OCI-M1 (cell line): ENCODE data around the gene PTPRF.
"Not testable (repeated sequence)": the region's sequence is repeated elsewhere in the genome, so short reads cannot be mapped to it uniquely, and the experiment has no call there.

Experiments used
- DNase-seq: peaks from one replicate; lab custom pipeline; 2025; lab: John Stamatoyannopoulos, UW

Gene PTPRF

DNA sequence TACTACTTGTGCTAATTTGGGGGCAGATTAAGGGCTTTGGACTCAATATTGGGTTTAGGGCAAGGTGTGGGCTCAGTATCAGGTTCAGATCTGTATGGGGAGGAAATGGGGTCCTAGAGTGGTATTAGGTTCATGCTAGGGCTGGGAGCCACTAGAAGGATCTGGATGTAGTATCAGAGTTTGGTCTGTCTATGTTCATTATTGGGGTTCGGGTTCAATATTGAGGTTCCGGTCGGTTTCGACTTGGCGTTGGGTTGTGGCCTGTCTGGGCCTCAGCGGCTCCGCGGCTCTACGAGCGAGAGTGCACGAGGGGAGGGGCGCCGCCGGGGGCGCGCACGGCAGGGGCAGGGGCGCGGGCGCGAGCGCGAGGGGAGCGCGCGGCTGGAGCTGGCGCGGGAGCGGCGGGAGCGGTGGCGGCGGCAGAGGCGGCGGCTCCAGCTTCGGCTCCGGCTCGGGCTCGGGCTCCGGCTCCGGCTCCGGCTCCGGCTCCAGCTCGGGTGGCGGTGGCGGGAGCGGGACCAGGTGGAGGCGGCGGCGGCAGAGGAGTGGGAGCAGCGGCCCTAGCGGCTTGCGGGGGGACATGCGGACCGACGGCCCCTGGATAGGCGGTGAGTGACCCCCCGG is at the start of gene PTPRF:
TSS of gene PTPRF (plus strand) at position 401 of the 624 bp plus-strand sequence. CDS start 14,193 bp downstream, outside the sequence.
- peak; percentile 30 for DNase-seq

DNA sequence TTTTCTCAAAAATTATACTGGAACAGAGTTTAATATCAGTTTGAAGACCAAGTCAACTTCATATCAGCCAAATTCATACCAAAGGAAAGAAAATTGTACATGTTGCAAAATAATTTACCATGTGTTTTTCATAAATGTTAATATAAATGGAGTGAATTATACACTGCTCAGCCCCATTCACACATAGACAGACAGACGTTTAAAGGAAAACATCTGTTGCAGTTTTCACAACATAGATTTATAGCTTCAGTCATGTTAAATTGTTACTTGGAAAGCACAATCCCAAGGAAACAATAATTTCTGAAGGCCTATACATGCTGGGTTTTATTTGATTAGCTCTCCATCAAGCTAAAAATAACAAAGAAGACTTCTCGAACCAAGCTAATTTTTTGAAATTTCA is 49.2 kb upstream of the PTPRF start:
- no peak for DNase-seq

DNA sequence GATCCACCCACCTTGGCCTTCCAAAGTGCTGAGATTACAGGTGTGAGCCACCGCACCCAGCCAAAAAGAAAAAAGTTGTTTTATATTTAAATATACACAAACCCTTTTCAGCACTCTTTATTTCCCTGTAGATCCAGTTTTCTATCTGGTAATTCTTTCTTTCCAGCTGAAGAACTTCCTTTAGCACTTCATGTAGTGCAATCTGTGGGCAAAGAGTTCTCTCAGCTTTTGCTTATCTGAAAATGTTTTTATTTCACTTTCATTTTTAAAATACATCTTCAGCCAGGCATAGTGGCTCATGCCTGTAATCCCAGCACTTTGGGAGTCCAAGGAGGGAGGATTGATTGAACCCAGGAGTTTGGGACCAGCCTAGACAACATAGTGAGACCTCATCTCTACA is 48.5 kb upstream of the PTPRF start:
- peak; percentile 69 for DNase-seq

DNA sequence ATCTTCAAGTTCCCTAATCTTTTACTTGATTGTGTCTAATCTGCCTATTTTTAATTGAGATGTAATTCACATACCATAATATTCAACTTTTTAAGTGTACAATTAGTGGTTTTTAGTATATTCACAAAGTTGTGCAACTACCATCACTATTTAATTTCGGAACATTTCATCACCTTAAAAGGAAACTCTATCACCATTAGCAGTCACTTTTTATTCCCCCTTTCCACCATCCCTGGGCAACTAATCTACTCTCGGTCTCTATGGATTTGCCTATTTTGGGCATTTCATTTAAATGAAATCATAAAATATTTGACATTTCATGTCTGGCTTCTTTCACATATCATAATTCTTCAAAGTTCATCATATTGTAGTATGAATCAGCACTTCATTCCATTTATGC is 46.3 kb upstream of the PTPRF start:
- no peak for DNase-seq

DNA sequence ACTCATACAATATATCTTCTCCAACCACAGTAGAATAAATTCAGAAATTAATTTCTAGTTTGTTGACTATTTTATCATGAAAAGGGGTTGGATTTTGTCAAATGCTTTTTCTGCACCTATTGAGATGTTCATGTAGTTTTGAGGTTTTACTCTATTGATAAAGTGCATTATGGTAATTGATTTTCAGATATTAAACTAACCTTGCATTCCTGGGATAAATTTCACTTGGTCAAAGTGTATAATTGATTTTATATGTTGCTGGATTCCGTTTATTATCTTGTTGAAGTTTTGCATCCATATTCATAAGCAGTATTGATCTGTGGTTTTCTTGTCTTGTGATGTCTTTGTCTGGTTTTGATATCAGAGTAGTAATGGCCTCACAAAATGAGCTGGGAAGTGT is 42.5 kb upstream of the PTPRF start:
- no peak for DNase-seq

DNA sequence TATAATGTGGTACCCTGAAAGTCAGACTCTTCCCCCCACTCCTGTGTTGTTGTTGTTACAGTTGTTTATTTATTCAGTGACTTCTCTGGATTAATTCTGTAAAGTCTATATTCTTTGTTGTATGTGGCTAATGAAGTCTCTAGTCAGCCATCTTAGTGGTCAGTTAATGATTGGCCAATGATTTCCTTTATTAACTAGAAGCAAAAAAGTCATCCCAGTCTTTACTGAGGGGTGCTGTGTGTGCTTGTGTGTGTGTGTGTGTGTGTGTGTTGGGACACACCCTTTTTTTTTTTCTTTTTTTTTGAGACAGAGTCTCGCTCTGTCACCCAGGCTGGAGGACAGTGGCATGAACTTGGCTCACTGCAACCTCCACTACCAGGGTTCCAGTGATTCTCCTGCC is 39.6 kb upstream of the PTPRF start:
- no peak for DNase-seq

DNA sequence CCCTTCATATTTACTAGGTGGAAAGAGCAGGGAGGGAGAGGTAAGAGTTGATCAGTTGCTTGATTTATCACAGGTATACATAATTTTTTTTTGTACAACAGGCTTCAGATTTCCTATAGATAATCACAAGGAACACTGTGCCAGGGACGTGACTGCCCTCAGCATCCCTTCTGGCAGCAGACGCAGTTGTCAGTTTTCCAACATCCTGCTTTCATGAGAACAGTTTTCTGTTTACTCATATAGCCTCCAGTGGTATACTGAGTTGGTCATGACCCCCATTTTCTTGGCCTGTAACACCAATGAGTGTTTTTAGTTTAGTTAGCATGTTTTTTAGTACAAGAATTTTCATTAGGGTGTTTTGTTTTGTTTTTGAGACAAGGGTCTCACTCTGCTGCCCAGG is 37.9 kb upstream of the PTPRF start:
- no peak for DNase-seq

DNA sequence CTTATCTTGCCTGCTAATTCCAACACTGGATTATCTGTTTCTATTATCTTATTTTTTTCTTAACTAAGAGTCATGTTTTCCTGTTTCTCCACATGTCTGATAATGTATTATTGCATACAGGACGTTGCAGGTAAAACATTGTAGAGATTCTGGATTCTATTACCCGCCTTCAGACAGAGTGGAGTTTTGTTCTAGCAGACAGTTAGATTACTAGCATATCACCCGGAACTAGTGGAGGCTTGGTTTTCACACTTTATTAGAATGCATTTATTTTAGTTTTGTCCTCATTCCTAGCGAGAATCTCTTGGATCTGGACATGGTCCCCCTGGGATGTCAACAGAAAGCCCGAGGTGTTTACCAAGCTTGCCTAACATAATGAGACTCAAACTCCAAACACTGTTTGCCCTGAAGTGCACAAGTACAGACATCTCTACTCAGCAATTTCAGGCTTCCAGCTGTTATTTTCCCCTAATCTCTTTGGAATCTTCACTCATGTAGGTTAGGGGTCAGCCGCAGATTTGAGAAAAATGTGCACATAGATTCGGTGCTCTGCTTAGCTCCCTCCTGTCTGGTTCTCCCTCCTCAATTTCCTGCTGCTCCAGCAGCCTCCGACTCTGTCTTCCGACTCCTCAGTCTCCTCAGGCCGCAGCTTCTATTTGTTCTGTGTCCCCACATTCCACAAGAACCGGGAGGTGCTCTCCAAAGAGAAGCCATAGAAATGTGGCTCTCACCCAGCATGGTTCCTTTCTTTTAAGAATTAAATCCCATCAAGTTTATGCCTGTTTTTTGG is 36.8 kb upstream of the PTPRF start:
- no peak for DNase-seq

DNA sequence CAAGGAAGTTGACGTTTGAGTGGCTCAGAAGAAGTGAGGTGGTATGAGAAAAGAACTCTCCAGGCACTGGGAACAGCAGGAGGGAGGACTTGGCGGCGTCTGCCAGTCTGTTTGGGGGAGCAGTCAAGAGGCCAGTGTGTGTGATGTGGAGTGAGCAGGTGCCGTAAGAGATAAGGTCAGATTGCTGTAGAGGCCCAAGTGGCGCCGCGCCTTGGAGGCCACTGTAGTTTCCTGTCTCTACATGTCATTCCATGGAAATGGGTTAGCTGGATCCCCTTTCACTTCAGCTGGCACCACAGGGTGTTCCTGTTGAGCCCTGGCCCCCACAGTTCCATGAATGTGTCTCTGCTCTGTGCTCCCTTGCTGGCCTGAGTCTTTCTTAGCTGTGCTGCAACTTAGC is 35.5 kb upstream of the PTPRF start:
- DNase-seq = no peak

DNA sequence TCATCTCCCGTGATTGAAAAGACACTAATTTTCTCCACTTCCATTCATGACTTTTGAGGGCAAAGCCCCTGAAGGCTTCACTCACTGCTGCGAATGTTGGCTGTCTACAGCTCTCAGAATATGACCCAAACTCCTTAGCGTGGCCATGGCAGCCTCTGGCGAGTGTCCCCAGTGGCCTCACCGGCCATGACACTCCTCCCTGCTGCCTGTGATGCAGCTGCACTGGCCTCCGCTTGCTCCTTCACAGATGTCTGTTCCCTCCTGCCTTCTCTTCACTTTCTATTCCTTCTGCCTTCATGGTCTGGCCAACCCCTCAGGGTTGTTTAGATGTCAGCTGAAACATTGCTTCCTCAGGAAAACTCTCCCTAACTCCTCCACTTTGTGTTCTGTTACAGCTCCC is 30.8 kb upstream of the PTPRF start:
- peak; percentile 26 for DNase-seq

DNA sequence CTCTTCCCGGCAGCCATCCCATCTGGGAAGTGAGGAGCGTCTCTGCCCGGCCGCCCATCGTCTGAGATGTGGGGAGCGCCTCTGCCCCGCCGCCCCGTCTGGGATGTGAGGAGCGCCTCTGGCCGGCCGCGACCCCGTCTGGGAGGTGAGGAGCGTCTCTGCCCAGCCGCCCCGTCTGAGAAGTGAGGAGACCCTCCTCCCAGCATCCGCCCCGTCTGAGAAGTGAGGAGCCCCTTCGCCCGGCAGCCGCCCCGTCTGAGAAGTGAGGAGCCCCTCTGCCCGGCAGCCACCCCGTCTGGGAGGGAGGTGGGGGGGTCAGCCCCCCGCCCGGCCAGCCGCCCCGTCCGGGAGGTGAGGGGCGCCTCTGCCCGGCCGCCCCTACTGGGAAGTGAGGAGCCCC is 28.9 kb upstream of the PTPRF start:
- not testable (repeated sequence) for DNase-seq

DNA sequence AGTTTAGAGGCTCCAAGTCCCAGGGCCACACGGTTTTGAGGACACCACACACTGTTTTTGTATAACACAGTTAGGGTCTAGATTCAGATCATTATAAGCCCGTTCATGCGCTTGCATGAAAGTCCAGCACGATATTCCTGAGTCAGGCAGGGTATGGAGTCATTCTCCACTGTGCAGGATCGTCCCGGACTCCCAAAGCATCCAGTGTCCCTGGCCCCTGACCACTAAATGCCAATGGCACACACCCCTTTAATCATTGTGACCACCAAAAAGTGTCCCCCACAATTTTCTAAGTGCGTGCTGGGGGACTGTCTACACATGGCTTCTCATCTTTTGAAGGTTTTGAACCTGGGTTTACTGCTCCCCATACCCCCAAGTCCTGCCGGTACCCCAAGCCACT is 27.1 kb upstream of the PTPRF start:
- no peak for DNase-seq

DNA sequence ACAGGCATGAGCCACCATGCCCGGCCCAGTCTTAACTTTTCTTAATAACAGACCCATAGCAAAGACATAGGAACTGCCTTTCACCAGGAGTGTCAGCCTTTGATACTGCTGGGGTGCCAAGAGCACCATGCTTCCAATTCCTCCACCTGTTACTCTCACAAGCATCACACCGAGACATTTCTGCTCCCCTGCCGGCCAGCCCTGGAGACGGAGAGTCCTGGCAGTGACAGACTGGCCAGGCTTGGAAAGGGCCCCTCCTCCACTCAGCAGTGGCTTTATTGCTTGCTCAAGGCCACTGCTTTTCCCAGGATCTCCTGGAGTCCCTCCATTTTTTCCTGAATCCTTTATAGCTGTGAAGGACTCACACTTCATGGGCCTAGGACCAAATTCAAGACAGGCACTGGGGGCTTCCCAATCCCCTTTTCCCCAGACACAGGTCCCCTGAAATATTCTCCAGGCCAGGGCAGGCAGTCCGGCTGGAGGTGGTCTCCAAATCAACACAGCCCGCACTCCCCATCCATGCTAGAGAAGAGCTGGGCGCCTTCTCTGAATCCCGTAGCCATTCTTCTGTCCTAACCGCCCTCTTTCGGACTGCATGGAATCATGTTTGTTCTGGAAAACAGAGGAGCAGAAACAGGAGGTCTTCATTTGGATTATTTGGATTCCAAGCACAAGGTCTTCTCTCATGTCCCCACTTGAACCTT is 25.5 kb upstream of the PTPRF start:
- DNase-seq = no peak

DNA sequence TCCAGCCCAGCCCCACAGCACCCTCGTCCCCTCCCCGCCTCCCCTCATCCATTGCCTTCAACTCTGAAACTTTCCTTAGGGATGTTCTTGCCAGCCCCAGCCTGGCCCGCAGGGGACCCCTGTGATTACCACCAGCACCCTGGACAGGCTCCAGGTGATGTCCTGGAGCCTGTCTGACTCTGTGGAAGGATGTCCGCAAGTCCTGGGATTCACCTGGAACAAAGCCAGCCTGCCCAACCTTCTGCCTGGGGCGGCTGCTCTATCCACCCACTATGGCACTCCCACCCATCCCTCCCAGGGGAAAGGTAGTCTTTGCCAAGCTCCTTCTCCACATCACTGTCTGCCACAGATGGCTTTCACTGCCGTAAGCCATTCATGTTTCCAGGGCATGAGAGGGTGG is 24.4 kb upstream of the PTPRF start:
- no peak for DNase-seq

DNA sequence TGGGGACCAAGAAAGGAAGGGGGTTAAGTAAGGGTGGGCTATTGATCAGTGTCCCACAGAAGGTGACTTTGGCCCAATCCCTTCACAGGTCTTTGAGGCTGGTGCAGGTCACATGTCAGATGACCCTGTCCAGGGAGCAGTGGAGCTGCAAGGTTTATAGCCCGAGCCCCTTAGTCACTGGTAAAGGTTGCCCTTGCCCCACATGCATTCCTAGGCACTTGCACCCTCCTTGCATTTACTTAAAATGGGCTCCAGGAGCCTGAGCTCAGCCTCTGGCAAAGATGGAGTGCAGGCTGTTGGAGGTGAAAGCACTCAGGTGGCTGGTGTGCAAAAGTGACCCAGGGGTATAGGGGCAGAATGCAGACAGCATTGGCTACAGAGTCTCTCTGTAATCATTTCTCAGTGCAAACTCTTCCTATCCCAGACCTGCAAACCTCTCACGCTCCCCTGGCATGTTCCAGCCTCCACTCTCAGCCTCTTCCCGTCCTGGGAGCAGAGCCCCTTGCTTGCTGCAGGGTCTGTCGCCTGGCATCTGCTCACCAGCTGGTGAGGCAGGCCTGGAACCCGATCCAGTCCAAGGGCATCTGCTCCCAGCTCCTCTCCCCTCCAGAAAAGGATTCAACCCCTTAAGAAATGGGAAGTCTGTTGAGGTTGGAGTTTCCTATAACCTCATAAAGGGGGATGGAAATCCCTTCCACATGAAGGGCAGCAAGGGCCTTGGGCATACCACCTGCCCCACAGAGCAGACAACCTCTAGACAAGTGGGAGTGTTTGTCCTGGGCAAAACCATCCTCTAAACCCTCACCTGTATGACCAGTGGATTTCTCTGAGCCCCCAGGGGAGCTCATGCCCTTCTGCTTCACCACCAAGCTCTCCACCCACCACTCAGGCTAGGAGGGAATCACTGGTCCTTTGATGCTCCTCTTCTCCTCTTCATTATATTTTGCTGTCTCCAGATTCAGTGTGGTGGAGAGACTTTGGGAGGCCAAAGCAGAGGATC is 23.1 kb upstream of the PTPRF start:
- DNase-seq = no peak

DNA sequence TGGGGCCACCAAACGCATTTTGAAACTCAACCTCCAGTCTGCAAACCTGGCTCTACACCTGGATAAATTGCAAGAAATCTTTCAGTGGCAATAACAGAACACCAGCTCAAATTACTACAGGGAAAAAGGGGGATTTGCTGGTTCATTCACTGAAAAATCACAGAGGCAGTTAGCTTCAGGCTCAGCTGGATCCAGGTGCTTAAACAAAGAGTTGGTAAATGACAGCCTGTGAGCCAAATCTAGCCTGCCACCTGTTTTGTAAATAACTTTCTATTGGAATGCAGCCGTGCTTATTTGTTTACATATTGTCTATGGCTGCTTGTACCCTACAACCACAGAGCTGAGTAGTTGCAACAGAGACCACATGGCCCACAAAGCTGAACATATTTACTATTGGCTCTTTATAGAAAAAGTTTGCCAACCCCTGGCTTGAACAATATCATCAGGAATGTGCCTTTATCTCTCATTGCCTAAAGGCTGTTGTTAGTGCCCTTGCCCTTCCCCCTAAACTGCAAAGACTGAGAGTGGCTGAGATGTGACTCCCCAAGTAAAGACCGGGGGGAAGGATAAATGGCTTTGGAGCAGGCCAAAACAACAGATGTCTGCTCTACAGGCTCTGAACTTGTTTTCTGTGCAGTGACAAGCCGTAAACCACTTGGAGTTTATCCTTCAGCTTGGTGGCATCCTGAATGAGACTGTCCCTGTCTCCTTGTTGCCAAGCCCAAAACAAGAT is 21.5 kb upstream of the PTPRF start:
- DNase-seq = no peak

DNA sequence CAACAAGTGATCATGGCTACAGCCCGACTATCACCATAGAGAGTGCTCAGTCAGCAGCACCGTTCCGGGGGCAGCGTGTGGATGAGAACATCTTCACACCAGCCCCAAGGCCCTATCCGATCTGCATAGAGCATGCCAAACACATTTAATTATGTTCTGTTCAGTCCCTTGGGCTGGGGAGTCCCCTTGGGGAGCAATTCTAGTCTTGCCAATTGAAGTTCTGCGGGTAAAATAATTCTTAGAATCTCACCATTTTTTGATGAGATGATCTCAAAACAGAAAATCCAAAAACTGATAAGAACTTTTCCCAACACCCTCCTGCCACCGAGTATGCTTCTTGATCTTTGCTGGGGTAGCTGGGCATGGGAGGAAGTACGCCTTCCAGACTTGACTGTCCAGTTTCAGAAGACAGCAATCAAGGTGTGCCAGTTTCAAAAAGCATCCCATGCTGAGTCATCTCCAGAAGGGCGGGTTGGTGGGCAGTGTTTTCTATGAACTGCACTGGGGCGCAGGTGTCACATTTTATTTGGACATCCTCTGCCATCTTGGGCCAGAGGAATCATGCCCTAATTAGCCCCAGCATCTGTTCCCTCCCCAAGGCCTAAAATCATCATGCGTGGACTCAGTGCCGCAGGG is 20.8 kb upstream of the PTPRF start:
- no peak for DNase-seq

DNA sequence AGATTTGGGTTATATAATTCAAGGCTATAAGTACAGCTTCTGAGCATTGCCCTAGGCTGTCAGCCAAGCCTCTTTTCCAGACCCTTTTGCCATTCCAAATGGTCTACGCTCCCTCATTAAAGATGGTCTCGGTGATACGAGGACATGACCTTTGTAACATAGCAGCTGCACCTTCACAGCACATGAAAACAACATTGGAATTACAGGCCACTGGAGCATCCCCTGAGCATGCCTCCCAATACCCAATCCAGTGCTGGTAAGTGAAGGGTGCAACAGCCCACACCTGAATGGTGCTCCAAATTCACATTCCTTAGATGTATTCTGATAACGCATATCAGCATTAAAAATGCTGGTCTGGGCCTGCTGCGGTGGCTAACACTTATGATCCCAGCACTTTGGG is 20.1 kb upstream of the PTPRF start:
- DNase-seq = no peak

DNA sequence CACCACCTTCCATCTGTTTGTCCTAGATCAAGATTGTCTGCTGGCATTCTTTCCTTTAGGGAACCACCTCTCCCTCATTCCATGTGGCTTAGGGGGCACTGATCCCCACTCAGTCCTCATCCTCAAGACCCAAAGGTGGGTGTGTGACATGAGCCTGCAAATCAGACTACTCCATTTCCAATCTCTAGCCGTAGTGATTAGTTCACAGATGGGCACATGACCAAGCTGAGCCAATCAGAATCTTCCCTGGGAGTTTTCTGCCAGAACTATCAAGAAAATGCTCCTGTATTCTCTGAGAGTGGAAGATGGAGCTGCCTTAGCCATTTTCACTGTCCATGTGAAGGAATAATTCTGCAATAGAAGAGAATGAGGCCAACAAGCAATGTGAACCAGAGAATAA is 19.3 kb upstream of the PTPRF start:
- DNase-seq = no peak

DNA sequence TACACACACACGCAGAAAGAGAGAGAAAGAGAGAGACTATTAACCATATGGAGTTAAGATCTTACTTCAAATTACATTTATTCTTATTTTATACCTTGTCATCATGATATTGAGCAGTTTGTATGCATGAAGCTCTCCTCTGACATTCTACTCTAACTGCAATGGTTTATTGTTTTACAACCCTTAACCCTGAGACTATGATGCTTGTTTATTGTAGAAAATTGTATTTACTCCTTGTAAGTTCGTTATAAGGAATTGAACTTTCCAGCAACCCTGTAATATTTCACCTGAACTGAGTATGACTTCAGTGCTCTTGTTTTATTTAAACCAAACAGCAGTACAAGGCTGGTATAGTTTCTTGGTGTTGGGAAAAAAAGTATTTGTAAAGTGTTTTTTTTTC is 18.6 kb upstream of the PTPRF start:
- DNase-seq = no peak

DNA sequence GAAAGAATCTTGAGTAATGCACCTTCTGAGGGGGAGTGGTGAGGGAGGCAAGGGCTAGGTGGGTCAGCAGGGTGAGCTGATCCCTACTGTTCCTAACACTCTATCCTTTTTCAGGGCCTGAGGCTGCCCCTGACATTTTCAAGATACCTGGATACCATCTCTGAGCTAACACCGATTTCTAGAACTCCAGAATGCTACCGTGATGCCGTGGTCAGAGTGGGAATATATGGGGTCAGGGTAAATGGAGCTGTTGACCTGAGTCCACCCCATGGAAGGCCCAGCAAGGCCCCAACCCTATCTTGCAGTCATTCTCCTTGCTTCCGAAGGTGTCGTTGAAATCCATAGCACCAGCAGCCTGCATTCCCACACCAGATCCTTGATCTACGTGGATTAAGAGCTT is 18.0 kb upstream of the PTPRF start:
- DNase-seq = no peak
